ENCODE data around the gene PIEZO1. TPM values are rescaled to one million over a fixed set of nuclear protein-coding genes. Genes with fewer than 3 reads are reported as not detected.

Gene PIEZO1
- total and polyA plus RNA-seq, 9 of the 15 experiments (the other 6 are each of a cell fraction or from before 2014, with no cell fraction given): 3.6 to 432 (median 131) TPM

DNA sequence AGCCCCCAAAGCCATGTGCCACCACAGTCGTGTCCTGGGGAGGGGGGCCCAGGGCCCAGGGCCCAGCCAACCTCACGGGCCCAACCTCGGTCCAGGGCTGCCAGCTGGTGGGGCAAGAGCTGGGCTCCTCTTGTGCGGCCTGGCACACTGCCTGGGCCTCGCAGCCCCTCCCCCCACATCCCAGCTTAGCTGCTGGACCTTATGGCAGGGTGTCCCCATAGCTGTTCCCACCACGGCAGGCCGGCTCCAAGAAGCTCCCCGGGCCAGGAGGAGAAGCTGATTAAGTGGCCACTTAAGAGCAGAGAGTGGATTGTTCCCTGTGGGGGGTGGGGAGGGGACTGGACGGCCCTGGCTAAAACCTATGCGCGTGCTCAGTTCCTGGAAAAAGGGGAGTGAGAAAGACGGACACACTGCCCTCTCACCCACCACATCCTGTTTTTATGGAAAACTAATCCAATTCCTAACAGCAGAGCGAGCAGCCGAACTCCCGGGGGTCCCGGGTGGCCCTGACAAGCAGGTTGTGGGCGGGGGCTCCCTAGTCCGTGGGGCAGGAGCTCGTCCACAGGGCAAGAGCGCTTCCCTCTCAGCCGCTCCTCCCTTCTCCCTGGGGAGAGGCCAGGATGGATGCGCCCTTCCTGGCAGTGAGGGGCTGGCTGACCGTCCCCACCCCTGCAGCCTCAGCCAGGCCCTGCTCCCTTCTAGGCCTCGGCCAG, 16.8 kb downstream of the PIEZO1 start (continued):
- TF ChIP-seq SMAD4 (CRISPR knock-in tag; conservative IDR thresholded peaks at IDR 0.05): peak; percentile 51; the same call in 1 of the 2 replicates
- no peak for TF ChIP-seq ZNF134 (CRISPR knock-in tag; conservative IDR thresholded peaks at IDR 0.05)
- 0 out of 2 replicates have a peak, but pooled peaks have one; percentile 26 for TF ChIP-seq ZNF282 (CRISPR knock-in tag; IDR thresholded peaks at IDR 0.05)
- peak; percentile 31; the same call in 1 of the 2 replicates for TF ChIP-seq JUND (IDR thresholded peaks at IDR 0.05; ENCODE audit: borderline replicate concordance, low read depth, low read length)
- no peak for TF ChIP-seq JUND (tag; IDR thresholded peaks at IDR 0.05; ENCODE audit: borderline replicate concordance, low read depth, low read length)
- TF ChIP-seq MAFG (tag; conservative IDR thresholded peaks at IDR 0.05): no peak
- TF ChIP-seq, protein P1, sequence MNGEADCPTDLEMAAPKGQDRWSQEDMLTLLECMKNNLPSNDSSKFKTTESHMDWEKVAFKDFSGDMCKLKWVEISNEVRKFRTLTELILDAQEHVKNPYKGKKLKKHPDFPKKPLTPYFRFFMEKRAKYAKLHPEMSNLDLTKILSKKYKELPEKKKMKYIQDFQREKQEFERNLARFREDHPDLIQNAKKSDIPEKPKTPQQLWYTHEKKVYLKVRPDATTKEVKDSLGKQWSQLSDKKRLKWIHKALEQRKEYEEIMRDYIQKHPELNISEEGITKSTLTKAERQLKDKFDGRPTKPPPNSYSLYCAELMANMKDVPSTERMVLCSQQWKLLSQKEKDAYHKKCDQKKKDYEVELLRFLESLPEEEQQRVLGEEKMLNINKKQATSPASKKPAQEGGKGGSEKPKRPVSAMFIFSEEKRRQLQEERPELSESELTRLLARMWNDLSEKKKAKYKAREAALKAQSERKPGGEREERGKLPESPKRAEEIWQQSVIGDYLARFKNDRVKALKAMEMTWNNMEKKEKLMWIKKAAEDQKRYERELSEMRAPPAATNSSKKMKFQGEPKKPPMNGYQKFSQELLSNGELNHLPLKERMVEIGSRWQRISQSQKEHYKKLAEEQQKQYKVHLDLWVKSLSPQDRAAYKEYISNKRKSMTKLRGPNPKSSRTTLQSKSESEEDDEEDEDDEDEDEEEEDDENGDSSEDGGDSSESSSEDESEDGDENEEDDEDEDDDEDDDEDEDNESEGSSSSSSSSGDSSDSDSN (IDR thresholded peaks at IDR 0.05; ENCODE audit: borderline replicate concordance in 1 of 2, low read depth in 2 of 2, low read length in 2 of 2): no peak
- TF ChIP-seq, protein P2, sequence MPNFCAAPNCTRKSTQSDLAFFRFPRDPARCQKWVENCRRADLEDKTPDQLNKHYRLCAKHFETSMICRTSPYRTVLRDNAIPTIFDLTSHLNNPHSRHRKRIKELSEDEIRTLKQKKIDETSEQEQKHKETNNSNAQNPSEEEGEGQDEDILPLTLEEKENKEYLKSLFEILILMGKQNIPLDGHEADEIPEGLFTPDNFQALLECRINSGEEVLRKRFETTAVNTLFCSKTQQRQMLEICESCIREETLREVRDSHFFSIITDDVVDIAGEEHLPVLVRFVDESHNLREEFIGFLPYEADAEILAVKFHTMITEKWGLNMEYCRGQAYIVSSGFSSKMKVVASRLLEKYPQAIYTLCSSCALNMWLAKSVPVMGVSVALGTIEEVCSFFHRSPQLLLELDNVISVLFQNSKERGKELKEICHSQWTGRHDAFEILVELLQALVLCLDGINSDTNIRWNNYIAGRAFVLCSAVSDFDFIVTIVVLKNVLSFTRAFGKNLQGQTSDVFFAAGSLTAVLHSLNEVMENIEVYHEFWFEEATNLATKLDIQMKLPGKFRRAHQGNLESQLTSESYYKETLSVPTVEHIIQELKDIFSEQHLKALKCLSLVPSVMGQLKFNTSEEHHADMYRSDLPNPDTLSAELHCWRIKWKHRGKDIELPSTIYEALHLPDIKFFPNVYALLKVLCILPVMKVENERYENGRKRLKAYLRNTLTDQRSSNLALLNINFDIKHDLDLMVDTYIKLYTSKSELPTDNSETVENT (CRISPR knock-in tag; IDR thresholded peaks at IDR 0.05): no peak
- TF ChIP-seq, protein P3, sequence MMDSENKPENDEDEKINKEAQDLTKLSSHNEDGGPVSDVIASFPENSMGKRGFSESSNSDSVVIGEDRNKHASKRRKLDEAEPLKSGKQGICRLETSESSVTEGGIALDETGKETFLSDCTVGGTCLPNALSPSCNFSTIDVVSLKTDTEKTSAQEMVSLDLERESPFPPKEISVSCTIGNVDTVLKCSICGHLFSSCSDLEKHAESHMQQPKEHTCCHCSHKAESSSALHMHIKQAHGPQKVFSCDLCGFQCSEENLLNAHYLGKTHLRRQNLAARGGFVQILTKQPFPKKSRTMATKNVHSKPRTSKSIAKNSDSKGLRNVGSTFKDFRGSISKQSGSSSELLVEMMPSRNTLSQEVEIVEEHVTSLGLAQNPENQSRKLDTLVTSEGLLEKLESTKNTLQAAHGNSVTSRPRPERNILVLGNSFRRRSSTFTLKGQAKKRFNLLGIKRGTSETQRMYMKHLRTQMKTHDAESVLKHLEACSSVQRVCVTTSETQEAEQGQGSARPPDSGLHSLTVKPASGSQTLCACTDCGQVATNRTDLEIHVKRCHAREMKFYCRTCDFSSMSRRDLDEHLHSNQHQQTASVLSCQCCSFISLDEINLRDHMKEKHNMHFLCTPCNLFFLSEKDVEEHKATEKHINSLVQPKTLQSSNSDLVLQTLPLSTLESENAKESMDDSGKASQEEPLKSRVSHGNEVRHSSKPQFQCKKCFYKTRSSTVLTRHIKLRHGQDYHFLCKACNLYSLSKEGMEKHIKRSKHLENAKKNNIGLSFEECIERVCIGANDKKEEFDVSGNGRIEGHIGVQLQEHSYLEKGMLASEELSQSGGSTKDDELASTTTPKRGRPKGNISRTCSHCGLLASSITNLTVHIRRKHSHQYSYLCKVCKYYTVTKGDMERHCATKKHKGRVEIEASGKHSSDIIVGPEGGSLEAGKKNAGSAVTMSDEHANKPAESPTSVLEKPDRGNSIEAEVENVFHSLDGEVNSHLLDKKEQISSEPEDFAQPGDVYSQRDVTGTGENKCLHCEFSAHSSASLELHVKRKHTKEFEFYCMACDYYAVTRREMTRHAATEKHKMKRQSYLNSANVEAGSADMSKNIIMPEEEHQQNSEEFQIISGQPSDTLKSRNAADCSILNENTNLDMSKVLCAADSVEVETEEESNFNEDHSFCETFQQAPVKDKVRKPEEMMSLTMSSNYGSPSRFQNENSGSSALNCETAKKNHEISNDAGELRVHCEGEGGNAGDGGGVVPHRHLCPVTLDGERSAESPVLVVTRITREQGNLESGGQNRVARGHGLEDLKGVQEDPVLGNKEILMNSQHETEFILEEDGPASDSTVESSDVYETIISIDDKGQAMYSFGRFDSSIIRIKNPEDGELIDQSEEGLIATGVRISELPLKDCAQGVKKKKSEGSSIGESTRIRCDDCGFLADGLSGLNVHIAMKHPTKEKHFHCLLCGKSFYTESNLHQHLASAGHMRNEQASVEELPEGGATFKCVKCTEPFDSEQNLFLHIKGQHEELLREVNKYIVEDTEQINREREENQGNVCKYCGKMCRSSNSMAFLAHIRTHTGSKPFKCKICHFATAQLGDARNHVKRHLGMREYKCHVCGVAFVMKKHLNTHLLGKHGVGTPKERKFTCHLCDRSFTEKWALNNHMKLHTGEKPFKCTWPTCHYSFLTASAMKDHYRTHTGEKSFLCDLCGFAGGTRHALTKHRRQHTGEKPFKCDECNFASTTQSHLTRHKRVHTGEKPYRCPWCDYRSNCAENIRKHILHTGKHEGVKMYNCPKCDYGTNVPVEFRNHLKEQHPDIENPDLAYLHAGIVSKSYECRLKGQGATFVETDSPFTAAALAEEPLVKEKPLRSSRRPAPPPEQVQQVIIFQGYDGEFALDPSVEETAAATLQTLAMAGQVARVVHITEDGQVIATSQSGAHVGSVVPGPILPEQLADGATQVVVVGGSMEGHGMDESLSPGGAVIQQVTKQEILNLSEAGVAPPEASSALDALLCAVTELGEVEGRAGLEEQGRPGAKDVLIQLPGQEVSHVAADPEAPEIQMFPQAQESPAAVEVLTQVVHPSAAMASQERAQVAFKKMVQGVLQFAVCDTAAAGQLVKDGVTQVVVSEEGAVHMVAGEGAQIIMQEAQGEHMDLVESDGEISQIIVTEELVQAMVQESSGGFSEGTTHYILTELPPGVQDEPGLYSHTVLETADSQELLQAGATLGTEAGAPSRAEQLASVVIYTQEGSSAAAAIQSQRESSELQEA (IDR thresholded peaks at IDR 0.05; ENCODE audit: low read depth): no peak
